GM12865 (cell line): ENCODE measurements around the gene GKN2.

ENCODE experiments used
- DNase-seq: peaks from one replicate; pipeline ENCODE4 v3.0.0; 2010; ENCODE audit warnings: low read depth
- H3K4me3 ChIP-seq: 2 replicates; pipeline ENCODE4 v1.5.1; 2011; ENCODE audit warnings: mild to moderate bottlenecking, low read depth, low read length, control low read depth
- CTCF ChIP-seq: IDR thresholded peaks from 2 replicates; pipeline ENCODE4 v1.5.1; 2011; ENCODE audit warnings: low read length, control low read depth, low read depth, inconsistent platforms; ENCODE audit not compliant: insufficient read depth; ENCODE audit errors: missing control alignments

The GKN2 gene

GRCh38 chr2:68916226-68916625 is 36.5 kb downstream of the GKN2 start:
- TF ChIP-seq CTCF: no peak
- H3K4me3 ChIP-seq: no peak overlapping the region
- no peak for DNase-seq

- TF ChIP-seq CTCF: no peak
- H3K4me3 ChIP-seq: no peak overlapping the region
- DNase-seq: no peak
Measured at GRCh38 chr2:68915393-68915792, 37.3 kb downstream of the GKN2 start.

GRCh38 chr2:68913359-68913758 is 39.3 kb downstream of the GKN2 start:
- no peak for TF ChIP-seq CTCF
- H3K4me3 ChIP-seq: no peak overlapping the region
- DNase-seq: no peak

- no peak for DNase-seq
- no peak overlapping the region for H3K4me3 ChIP-seq
- TF ChIP-seq CTCF: no peak
Measured at GRCh38 chr2:68912732-68913131, 40.0 kb downstream of the GKN2 start.

GRCh38 chr2:68912111-68912510 is 40.6 kb downstream of the GKN2 start:
- H3K4me3 ChIP-seq: no peak overlapping the region
- no peak for TF ChIP-seq CTCF
- no peak for DNase-seq

GRCh38 chr2:68911709-68912108 is 41.0 kb downstream of the GKN2 start:
- no peak overlapping the region for H3K4me3 ChIP-seq
- DNase-seq: no peak
- no peak for TF ChIP-seq CTCF

GRCh38 chr2:68911246-68911645 is 41.4 kb downstream of the GKN2 start:
- DNase-seq: no peak
- no peak overlapping the region for H3K4me3 ChIP-seq
- TF ChIP-seq CTCF: no peak
